WI38 (cell line): ENCODE measurements around the gene HOOK2.

Experiments
- H3K4me3 ChIP-seq: 2 replicates; pipeline ENCODE4 v1.5.1; 2011; ENCODE audit warnings: low read depth, mild to moderate bottlenecking, control low read depth, low read length
- CTCF ChIP-seq: IDR thresholded peaks from 2 replicates; pipeline ENCODE4 v1.5.1; 2012; ENCODE audit warnings: low read depth, mild to moderate bottlenecking, control low read depth, low read length

HOOK2 gene

GRCh38 chr19:12796146-12797071, 21.1 kb upstream of the HOOK2 start:
- peak; percentile 96 for TF ChIP-seq CTCF

GRCh38 chr19:12794971-12795381, 19.6 kb upstream of the HOOK2 start:
- TF ChIP-seq CTCF: no peak
- H3K4me3 ChIP-seq: no peak overlapping the region

More at GRCh38 chr19:12796146-12797071, 21.1 kb upstream of the HOOK2 start:
- H3K4me3 ChIP-seq: no peak overlapping the region

- H3K4me3 ChIP-seq: peak overlapping the region; percentile 91
- no peak for TF ChIP-seq CTCF
These were observed 19.0 kb upstream of the HOOK2 start for GRCh38 chr19:12794196-12794941.

- peak overlapping the region; percentile 91 for H3K4me3 ChIP-seq
- no peak for TF ChIP-seq CTCF
These were observed 18.2 kb upstream of the HOOK2 start for GRCh38 chr19:12793290-12794195.

GRCh38 chr19:12792853-12793289, 17.5 kb upstream of the HOOK2 start:
- TF ChIP-seq CTCF: no peak
- H3K4me3 ChIP-seq: peak overlapping the region; percentile 91

- H3K4me3 ChIP-seq: peak overlapping the region; percentile 91
- TF ChIP-seq CTCF: no peak
These were observed 16.9 kb upstream of the HOOK2 start for GRCh38 chr19:12792051-12792852.
